Stomach (tissue), 4 donors: ENCODE results near the gene TPST2.

ENCODE experiments used
- CTCF ChIP-seq, 7 experiments: fragments of 450-650 bp in 4 of 7; fragments of 200-600 bp in 3 of 7; sonication (generic) in 3 of 7; IDR thresholded peaks; one replicate each; pipeline ENCODE4 v1.5.1; 2016 to 2019; ENCODE audit warnings: antibody characterized with exemption in 7 of 7, control low read depth in 2 of 7, mild to moderate bottlenecking in 1 of 7
- POLR2A ChIP-seq, 4 donors: fragments of 450-650 bp; IDR thresholded peaks; one replicate each; pipeline ENCODE4 v1.6.1; 2016; ENCODE audit warnings: antibody characterized with exemption in 4 of 4, control low read depth in 2 of 4, mild to moderate bottlenecking in 1 of 4, moderate library complexity in 1 of 4

DNA sequence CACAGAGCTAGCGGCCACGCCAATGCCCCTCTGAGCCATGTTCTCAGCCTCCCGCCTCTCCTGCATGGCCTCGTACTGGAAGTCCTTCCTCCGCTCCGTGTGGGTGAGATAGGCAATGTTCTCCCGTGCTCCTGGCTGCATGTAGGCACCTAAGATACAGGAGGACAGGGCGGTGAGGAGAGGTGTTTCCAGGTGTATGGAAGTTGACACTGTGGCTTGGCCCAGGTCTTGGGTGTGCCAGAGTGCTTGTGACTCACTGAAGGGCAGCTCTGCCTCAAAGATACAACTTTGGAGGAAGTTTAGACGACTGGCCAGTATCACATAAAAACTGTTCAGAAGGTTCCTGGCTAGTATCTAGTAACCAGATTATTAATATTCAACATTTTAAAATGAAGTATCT is 97.7 kb downstream of the TPST2 start:
- no peak for TF ChIP-seq POLR2A (IDR thresholded peaks at IDR 0.05)
- no peak for TF ChIP-seq CTCF (IDR thresholded peaks at IDR 0.05)
